H1 (cell line): ENCODE measurements around the gene PSMD6. TPM values are rescaled to one million over a fixed set of nuclear protein-coding genes. Genes with fewer than 3 reads are reported as not detected.

Source experiments
- CTCF ChIA-PET: fragments of 300-600 bp; sonication (Branson Sonifier 250); formaldehyde crosslinking; loops from one replicate; lab custom pipeline; 2021; ENCODE audit not compliant: partially characterized antibody; lab: Charles Lee
- POLR2A ChIA-PET: fragments of 300-600 bp; sonication (Branson Sonifier 250); formaldehyde crosslinking; loops from one replicate; lab custom pipeline; 2021; ENCODE audit warnings: inconsistent platforms; ENCODE audit not compliant: partially characterized antibody; lab: Charles Lee
- DNase-seq, 2 experiments: peaks; one replicate each; pipeline versions ENCODE4 v3.0.0 to v3.0.0-alpha.2; 2010 to 2022; ENCODE audit warnings: low spot score in 2 of 2, low read depth in 1 of 2, mixed read lengths in 1 of 2
- FAIRE-seq: peaks from 2 replicates; lab custom pipeline; 2011; peaks lifted over from hg19 to GRCh38; lab: Jason Lieb, UNC
- H2AFZ ChIP-seq: 2 replicates; pipeline ENCODE4 v1.8.1; 2012; ENCODE audit warnings: low read length, inconsistent platforms
- H2AK5ac ChIP-seq: 2 replicates; pipeline ENCODE4 v1.6.1; 2013; ENCODE audit warnings: low read depth, low read length
- H2BK120ac ChIP-seq: replicated peaks from 2 replicates; pipeline ENCODE3; 2013; ENCODE audit warnings: low read depth, low read length, inconsistent platforms
- H2BK12ac ChIP-seq: 2 replicates; pipeline ENCODE4 v1.6.1; 2013; ENCODE audit warnings: low read depth, low read length
- H2BK15ac ChIP-seq: 2 replicates; pipeline ENCODE4 v1.6.1; 2013; ENCODE audit warnings: low read length
- H2BK20ac ChIP-seq: 2 replicates; pipeline ENCODE4 v1.6.1; 2013; ENCODE audit warnings: low read length
- H2BK5ac ChIP-seq: 2 replicates; pipeline ENCODE4 v1.6.1; 2013; ENCODE audit warnings: low read depth, low read length
- H3K14ac ChIP-seq: 2 replicates; pipeline ENCODE4 v1.6.1; 2013; ENCODE audit warnings: inconsistent platforms; ENCODE audit not compliant: insufficient read length
- H3K18ac ChIP-seq: 2 replicates; pipeline ENCODE4 v1.6.1; 2013; ENCODE audit warnings: low read length; ENCODE audit errors: extremely low read depth
- H3K23ac ChIP-seq: 2 replicates; pipeline ENCODE4 v1.6.1; 2013; ENCODE audit warnings: inconsistent platforms; ENCODE audit not compliant: insufficient read length
- H3K23me2 ChIP-seq: 2 replicates; pipeline ENCODE4 v1.6.1; 2013; ENCODE audit warnings: low read depth, low read length
- H3K27ac ChIP-seq: 2 replicates; pipeline ENCODE4 v1.6.1; 2011; ENCODE audit warnings: low read depth, low read length, inconsistent platforms
- H3K27me3 ChIP-seq, 4 experiments: replicated peaks in 1 of 4; 1 replicate in 1 of 4; 2 replicates in 3 of 4; pipeline versions ENCODE4 v1.6.1 to v1.8.1; 2011 to 2013; ENCODE audit warnings: low read length in 3 of 4, mild to moderate bottlenecking in 3 of 4, inconsistent platforms in 2 of 4, mixed read lengths in 2 of 4, moderate library complexity in 1 of 4; ENCODE audit not compliant: control insufficient read depth in 3 of 4, insufficient read depth in 3 of 4; ENCODE audit errors: extremely low read depth in 1 of 4
- H3K36me3 ChIP-seq, 4 experiments: 2 replicates each; pipeline versions ENCODE4 v1.6.1 to v1.8.1; 2011 to 2013; ENCODE audit warnings: mild to moderate bottlenecking in 4 of 4, low read length in 3 of 4, moderate library complexity in 2 of 4, control low read depth in 1 of 4, inconsistent platforms in 1 of 4; ENCODE audit not compliant: insufficient read depth in 4 of 4, control insufficient read depth in 2 of 4
- H3K4ac ChIP-seq: replicated peaks from 2 replicates; pipeline ENCODE3; 2013; ENCODE audit warnings: low read length, low read depth, mixed read lengths, inconsistent platforms; ENCODE audit not compliant: insufficient read length
- H3K4me1 ChIP-seq, 4 experiments: replicated peaks in 1 of 4; 1 replicate in 1 of 4; 2 replicates in 3 of 4; pipeline versions ENCODE4 v1.6.1 to v1.8.1; 2011 to 2013; ENCODE audit warnings: low read length in 3 of 4, inconsistent platforms in 2 of 4, mixed read lengths in 1 of 4; ENCODE audit not compliant: insufficient read depth in 4 of 4, control insufficient read depth in 3 of 4
- H3K4me2 ChIP-seq, 2 experiments: 2 replicates each; pipeline versions ENCODE4 v1.6.1 to v1.8.1; 2011 to 2013; ENCODE audit warnings: low read depth in 2 of 2, low read length in 2 of 2, control low read depth in 1 of 2, inconsistent platforms in 1 of 2, mild to moderate bottlenecking in 1 of 2; ENCODE audit not compliant: insufficient read depth in 1 of 2
- H3K4me3 ChIP-seq, 4 experiments: fragments of 200-600, 300-600 bp in 1 of 4; sonication (generic), shearing (Covaris generic), sonication (Bioruptor Twin) in 1 of 4; 2 replicates each; pipeline versions ENCODE4 v1.5.1 to v1.8.1; 2011 to 2016; ENCODE audit warnings: low read length in 4 of 4, low read depth in 3 of 4, control low read depth in 2 of 4, inconsistent platforms in 2 of 4, mild to moderate bottlenecking in 2 of 4, mixed read lengths in 1 of 4, moderate library complexity in 1 of 4; ENCODE audit not compliant: insufficient read depth in 2 of 4; ENCODE audit errors: extremely low read depth in 1 of 4
- H3K56ac ChIP-seq: replicated peaks from 2 replicates; pipeline ENCODE3; 2013; ENCODE audit warnings: low read depth, mild to moderate bottlenecking, mixed read lengths, low read length, inconsistent platforms; ENCODE audit not compliant: insufficient read length
- H3K79me1 ChIP-seq: 2 replicates; pipeline ENCODE4 v1.6.1; 2013; ENCODE audit warnings: low read depth, low read length, control low read depth
- H3K79me2 ChIP-seq, 2 experiments: 2 replicates each; pipeline versions ENCODE4 v1.6.1 to v1.8.1; 2012 to 2013; ENCODE audit warnings: low read length in 2 of 2, mild to moderate bottlenecking in 2 of 2, inconsistent platforms in 1 of 2; ENCODE audit not compliant: insufficient read depth in 2 of 2, control insufficient read depth in 1 of 2
- H3K9ac ChIP-seq, 4 experiments: replicated peaks in 1 of 4; 1 replicate in 1 of 4; 2 replicates in 3 of 4; pipeline versions ENCODE4 v1.6.1 to v1.8.1; 2011 to 2013; ENCODE audit warnings: low read depth in 3 of 4, low read length in 3 of 4, control low read depth in 2 of 4, mild to moderate bottlenecking in 2 of 4, moderate library complexity in 2 of 4, inconsistent platforms in 1 of 4; ENCODE audit errors: extremely low read depth in 1 of 4
- H3K9me3 ChIP-seq, 2 experiments: 2 replicates each; pipeline versions ENCODE4 v1.6.1 to v1.8.1; 2012 to 2013; ENCODE audit warnings: mild to moderate bottlenecking in 2 of 2, moderate library complexity in 2 of 2, control low read depth in 1 of 2, inconsistent platforms in 1 of 2, low read depth in 1 of 2, low read length in 1 of 2, mixed read lengths in 1 of 2; ENCODE audit not compliant: insufficient read depth in 2 of 2
- H4K20me1 ChIP-seq, 2 experiments: replicated peaks in 1 of 2; 2 replicates each; pipeline versions ENCODE3 to v1.8.1; 2011 to 2013; ENCODE audit warnings: inconsistent platforms in 2 of 2, low read length in 2 of 2, mild to moderate bottlenecking in 1 of 2; ENCODE audit not compliant: insufficient read depth in 2 of 2, control insufficient read depth in 1 of 2
- H4K5ac ChIP-seq: 2 replicates; pipeline ENCODE4 v1.6.1; 2013; ENCODE audit warnings: low read length, low read depth, mixed read lengths, inconsistent platforms; ENCODE audit not compliant: insufficient read length
- H4K8ac ChIP-seq: 2 replicates; pipeline ENCODE4 v1.8.0; 2013; ENCODE audit warnings: mild to moderate bottlenecking, moderate library complexity, low read length, inconsistent platforms; ENCODE audit not compliant: insufficient read depth; ENCODE audit errors: extremely low read depth
- H4K91ac ChIP-seq: replicated peaks from 2 replicates; pipeline ENCODE3; 2013; ENCODE audit warnings: low read length, mixed read lengths, inconsistent platforms; ENCODE audit not compliant: insufficient read length
- EP300 ChIP-seq, 2 experiments: IDR thresholded peaks; 1 replicate in 1 of 2; 2 replicates in 1 of 2; pipeline ENCODE4 v1.6.1; 2011 to 2012; ENCODE audit warnings: low read depth in 2 of 2, low read length in 2 of 2, mild to moderate bottlenecking in 2 of 2, borderline replicate concordance in 1 of 2, inconsistent platforms in 1 of 2, moderate library complexity in 1 of 2
- WGBS, 2 experiments: shearing (Covaris generic) in 1 of 2; methylation state at CpG; one replicate each; pipeline versions ENCODE4 v1.1.6 to v1.1.7; 2013 to 2015; ENCODE audit warnings: low lambda C conversion rate in 2 of 2, mixed read lengths in 2 of 2, inconsistent platforms in 1 of 2, low coverage in 1 of 2, missing lambda C conversion rate in 1 of 2; ENCODE audit not compliant: insufficient replicate concordance in 2 of 2, insufficient coverage in 1 of 2, insufficient read length in 1 of 2; ENCODE audit errors: extremely low coverage in 1 of 2, missing lambda C conversion rate in 1 of 2; 5-methylcytosine and 5-hydroxymethylcytosine counted together
- polyA plus RNA-seq, 7 experiments: library from polyadenylated mRNA; depleted of rRNA in 3 of 7; stranded (reverse) in 5 of 7; unstranded in 2 of 7; fragments of >200 nt in 5 of 7; fragments of 200-250 nt in 2 of 7; gene quantifications; 1 replicate in 5 of 7; 2 replicates in 1 of 7; 4 replicates in 1 of 7; pipeline versions ENCODE4 v1.2.1 to v1.2.3, GENCODE V29; 2011 to 2013; ENCODE audit warnings: missing spikeins in 2 of 7, mixed read lengths in 2 of 7
- total RNA-seq: library from RNA; stranded (reverse); fragmentation: NEBNext Ultra II Directional; extraction: Animal tissue kit (Norgen Biotek cat#: 25700); gene quantifications from 2 replicates; pipeline ENCODE4 v1.2.1, GENCODE V29; 2021

Gene PSMD6
- total and polyA plus RNA-seq, 2 of the 8 experiments (the other 6 are each of a cell fraction or from before 2014, with no cell fraction given), result 43.7 to 104 TPM

- Histone ChIP-seq H4K20me1 (peaks cover 0 to 2% of the 10 kb centered on the region in 2 experiments), H2BK5ac (no peak overlapping the region), H2AFZ (no peak overlapping the region), H3K4me3 (no peak overlapping the region), H3K4me1 (peaks cover 3 to 6% (median 5%) of the 10 kb centered on the region in 4 experiments; a peak in 4 of 7 replicates), H3K27me3 (no peaks in the 10 kb centered on the region), H2BK15ac (no peak overlapping the region), H2BK20ac (no peak overlapping the region), H3K36me3 (peaks cover 0 to 23% (median 7%) of the 10 kb centered on the region in 4 experiments; a peak in 5 of 8 replicates), H3K4ac (no peak overlapping the region), H2BK120ac (no peak overlapping the region), H3K23ac (no peak overlapping the region), H2AK5ac (no peak overlapping the region), H4K5ac (no peak overlapping the region), H3K14ac (no peak overlapping the region), H3K23me2 (no peaks in the 10 kb centered on the region), H3K56ac (no peak overlapping the region), H3K79me1 (no peaks in the 10 kb centered on the region), H4K91ac (no peak overlapping the region), H3K9me3 (no peaks in the 10 kb centered on the region), H3K4me2 (no peak overlapping the region), H4K8ac (no peak overlapping the region), H3K18ac (no peak overlapping the region), H2BK12ac (no peak overlapping the region), H3K9ac (no peak overlapping the region), H3K27ac (no peak overlapping the region), H3K79me2 (no peaks in the 10 kb centered on the region)
- 81% methylated on average over 4 of the region's 4 CpGs; no CpG with 5 or more reads in 1 of the 2 experiments for WGBS, 2 experiments
- ChIA-PET POLR2A (no interaction called here), CTCF (interaction anchor here (1.2 kb wide), 1 partner anchor 9 kb away, joined by 5 read pairs; no protein-coding TSS in a partner anchor)
- DNase-seq, result no peak
- FAIRE-seq, result no peak
- no peak for TF ChIP-seq EP300 (IDR thresholded peaks at IDR 0.05; ENCODE audit: borderline replicate concordance in 1 of 2, low read depth in 2 of 2, low read length in 2 of 2)
Measured at GRCh38 chr3:64002233-64002632, 21.1 kb downstream of the PSMD6 start.
